NB4 (cell line): ENCODE measurements around the gene ZPR1.

Experiments used
- DNase-seq: peaks from one replicate; pipeline ENCODE4 v3.0.0; 2010; ENCODE audit warnings: low read depth
- H3K4me3 ChIP-seq: one replicate; pipeline ENCODE4 v1.5.1; 2011; ENCODE audit warnings: mild to moderate bottlenecking, low read depth, low read length, moderate library complexity
- CTCF ChIP-seq: IDR thresholded peaks from one replicate; pipeline ENCODE4 v1.5.1; 2012; ENCODE audit warnings: low read depth, low read length
- MYC ChIP-seq: IDR thresholded peaks from 2 replicates; pipeline ENCODE4 v1.6.1; 2011; ENCODE audit warnings: low read depth, low read length
- POLR2A ChIP-seq: IDR thresholded peaks from 2 replicates; pipeline ENCODE4 v1.6.1; 2011; ENCODE audit warnings: mild to moderate bottlenecking; ENCODE audit not compliant: insufficient read length; ENCODE audit errors: extremely low read depth
- TF ChIP-seq, protein P1 (sequence below): IDR thresholded peaks from 2 replicates; pipeline ENCODE4 v1.6.1; 2011; ENCODE audit warnings: low read depth, low read length

Gene ZPR1

DNA sequence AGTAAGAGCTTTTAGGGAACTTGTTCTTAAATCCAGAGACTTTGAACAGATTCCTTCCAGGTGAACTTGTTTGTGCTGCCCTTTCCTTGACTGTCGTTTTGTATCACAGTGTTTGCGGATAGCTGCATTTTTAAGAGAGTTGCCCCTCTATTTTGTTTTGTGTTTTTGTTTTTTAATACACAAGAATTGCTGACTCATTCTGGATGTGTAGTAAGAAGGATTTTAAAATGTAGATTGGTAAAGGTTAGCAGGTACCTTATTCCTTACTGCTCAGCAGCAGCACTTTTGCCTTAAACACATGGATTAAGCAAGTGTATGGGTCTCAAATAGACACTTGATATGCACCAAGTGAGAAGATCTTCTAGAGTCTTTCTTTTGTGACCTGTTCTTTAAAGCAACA, 12.8 kb upstream of the ZPR1 start:
- TF ChIP-seq MYC (no peak), CTCF (no peak), POLR2A (no peak)
- TF ChIP-seq, protein P1, sequence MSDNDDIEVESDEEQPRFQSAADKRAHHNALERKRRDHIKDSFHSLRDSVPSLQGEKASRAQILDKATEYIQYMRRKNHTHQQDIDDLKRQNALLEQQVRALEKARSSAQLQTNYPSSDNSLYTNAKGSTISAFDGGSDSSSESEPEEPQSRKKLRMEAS = no peak
- no peak for DNase-seq

DNA sequence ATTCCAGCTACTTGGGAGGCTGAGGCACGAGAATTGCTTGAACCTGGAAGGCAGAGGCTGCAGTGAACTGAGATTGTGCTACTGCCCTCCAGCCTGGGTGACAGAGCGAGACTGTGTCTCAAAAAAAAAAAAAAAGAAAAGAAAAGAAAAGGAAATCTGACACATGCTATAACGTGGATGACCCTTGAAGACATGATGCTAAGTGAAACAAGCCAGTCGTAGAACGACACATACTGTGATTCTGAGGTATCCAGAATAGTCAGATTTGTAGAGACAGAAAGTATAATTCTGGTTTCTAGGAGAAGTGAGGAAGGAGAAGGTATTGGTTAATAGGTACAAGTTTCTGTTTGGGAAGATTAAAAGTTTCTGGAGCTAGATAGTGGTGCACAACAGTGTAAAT, 10.5 kb upstream of the ZPR1 start:
- H3K4me3 ChIP-seq = no peak overlapping the region
- DNase-seq = no peak
- no peak for TF ChIP-seq CTCF
- TF ChIP-seq, protein P1 = no peak
- TF ChIP-seq MYC = no peak
- no peak for TF ChIP-seq POLR2A

More for the DNA sequence above, 12.8 kb upstream of the ZPR1 start:
- no peak overlapping the region for H3K4me3 ChIP-seq

GRCh38 chr11:116797816-116798215, 10.0 kb upstream of the ZPR1 start:
- no peak for DNase-seq
- H3K4me3 ChIP-seq = no peak overlapping the region
- TF ChIP-seq MYC (no peak), POLR2A (no peak), CTCF (no peak)
- TF ChIP-seq, protein P1 = no peak

GRCh38 chr11:116796548-116796947, 8.7 kb upstream of the ZPR1 start:
- no peak for DNase-seq
- no peak overlapping the region for H3K4me3 ChIP-seq

DNA sequence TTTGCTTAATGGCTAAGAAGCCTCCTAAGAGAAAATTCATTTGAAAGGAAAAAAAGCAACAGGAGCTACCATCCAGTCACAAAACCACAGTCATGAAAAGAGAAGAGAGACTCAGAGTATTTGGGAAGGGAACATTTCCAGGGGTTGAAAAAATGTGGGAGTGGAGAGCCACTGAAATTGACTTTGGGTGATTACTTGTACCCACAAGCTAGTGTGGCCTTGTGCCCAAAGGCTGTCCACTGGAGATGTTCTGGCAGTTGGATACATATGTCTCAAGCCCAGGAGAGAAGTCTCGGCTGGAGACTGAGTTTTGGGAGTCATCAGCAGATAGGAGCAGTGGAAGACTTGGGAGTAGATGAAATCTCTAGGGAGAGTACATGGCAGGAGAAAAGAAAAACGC, 7.0 kb upstream of the ZPR1 start:
- DNase-seq = no peak
- H3K4me3 ChIP-seq = no peak overlapping the region
- no peak for TF ChIP-seq CTCF
- no peak for TF ChIP-seq MYC
- TF ChIP-seq, protein P1 = no peak
- no peak for TF ChIP-seq POLR2A

More at GRCh38 chr11:116796548-116796947, 8.7 kb upstream of the ZPR1 start:
- TF ChIP-seq, protein P1 = no peak
- TF ChIP-seq POLR2A (no peak), MYC (no peak), CTCF (no peak)

- TF ChIP-seq, protein P1 = peak; percentile 41; the same call in 1 of the 2 replicates
- no peak for TF ChIP-seq POLR2A
- no peak for TF ChIP-seq MYC
- peak; percentile 50 for DNase-seq
- no peak overlapping the region for H3K4me3 ChIP-seq
Observed at GRCh38 chr11:116793772-116794097, 5.9 kb upstream of the ZPR1 start.
